NCI-H1930 (cell line): ENCODE results near the gene RTP5.
"Not testable (repeated sequence)": the region's sequence is repeated elsewhere in the genome, so short reads cannot be mapped to it uniquely, and the experiment has no call there.

ENCODE experiments used
- DNase-seq, 2 experiments: peaks; one replicate each; lab custom pipeline; 2025; lab: John Stamatoyannopoulos, UW

Gene RTP5

DNA sequence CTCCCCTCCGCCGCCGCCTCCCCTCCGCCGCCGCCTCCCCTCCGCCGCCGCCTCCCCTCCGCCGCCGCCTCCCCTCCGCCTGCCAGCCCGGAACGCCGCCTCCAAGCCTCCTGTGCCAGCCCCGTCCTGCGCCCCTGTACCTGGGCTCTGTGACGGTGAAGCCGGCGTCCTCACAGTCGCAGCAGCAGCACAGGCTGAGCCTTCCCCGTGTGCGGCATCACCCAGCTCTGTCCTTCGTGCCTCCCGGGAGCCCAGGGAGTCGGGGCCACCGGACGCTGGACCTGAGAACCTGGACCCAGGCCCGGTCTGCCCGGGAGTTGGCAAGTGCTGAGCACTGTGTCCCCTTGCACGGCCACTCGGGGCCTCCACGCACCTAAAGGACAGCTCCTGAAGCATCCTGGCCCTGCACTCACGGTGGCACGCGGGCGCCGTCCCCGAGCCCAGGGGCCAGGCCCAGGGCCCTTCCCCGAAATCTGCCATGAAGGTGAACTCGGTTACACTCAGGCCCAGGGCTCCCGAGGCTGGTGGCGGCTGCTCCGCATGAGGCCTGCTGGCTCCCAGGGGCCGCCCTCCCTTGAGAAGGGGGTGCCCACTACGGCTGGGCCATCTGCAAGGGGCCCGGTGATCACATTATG lies 32.9 kb downstream of the RTP5 start:
- DNase-seq = no peak

DNA sequence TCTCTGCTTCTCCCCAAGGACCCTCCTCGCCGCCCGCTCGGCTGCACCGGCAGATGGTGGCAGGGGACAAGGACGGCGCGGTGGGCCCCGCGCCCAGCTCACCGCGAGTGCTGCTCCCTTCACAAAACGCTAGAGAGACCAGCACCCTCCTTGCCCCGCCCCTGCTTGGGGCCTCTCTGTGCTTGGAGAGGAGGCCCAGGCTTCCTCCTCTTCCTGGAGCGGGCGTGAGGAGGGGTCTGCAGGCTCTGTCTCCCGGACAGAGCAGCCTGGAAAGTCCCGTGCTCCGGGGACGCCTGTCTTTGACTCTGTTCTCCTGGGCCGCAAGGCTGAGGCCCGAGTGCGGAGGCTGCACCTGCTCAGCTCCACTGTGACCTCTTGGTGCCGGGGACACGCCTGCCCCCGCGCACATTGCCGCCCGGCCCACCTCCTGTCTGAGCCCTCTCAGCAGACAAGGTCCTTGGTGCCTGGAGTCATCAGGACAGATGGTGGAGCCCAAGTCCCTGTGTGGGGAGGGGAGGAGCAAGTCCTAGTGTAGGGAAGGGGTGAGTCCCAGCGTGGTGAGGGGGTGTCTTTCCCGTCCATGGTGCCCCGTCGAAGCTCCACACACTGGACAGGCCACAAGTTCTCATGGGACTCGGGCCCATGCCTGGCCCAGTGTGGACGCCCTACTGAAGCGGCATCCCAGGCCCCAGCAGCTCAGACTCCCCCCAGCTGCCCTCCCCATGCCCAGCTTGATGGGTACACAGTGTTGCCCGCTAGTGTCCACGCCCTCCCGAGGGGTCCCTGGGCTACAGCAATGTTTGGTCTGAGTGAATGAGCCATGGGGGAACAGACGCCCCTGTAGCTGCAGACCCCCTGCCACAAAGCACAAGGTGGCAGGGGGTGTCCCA lies 33.8 kb downstream of the RTP5 start:
- no peak for DNase-seq

DNA sequence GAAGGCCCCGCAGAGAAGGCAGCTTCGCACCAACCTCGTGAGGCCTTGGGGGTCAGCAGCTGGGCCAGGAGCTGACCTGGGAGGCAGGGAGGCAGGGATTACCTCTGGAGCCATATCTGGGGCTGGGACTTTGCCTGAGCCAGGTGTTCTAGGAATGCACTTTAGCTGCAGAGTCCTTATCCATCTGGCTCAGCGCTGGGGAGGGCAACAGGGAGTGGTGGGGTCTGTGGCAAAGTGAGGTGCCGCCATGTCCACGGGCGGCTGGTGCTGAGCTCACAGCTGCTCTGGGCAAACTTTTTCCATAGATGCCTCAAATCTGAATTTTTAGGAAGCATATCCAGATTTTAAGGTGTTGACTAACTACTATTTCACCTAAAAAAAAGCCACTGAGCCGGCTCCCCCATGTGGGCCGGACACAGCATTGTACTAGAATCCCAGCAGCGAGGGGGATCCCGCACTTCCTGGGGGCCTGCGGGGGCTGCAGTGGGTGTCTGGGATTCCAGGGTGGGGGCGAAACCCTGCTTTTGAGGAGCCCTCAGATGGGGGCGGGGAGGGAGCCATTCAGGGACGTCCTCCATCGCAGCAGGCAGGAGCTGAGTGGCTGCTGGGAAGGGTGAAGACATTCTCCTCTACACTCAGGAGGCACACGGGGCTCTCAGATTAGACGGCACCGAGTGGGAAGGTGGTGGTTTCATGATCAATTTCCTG lies 34.6 kb downstream of the RTP5 start:
- DNase-seq = no peak

DNA sequence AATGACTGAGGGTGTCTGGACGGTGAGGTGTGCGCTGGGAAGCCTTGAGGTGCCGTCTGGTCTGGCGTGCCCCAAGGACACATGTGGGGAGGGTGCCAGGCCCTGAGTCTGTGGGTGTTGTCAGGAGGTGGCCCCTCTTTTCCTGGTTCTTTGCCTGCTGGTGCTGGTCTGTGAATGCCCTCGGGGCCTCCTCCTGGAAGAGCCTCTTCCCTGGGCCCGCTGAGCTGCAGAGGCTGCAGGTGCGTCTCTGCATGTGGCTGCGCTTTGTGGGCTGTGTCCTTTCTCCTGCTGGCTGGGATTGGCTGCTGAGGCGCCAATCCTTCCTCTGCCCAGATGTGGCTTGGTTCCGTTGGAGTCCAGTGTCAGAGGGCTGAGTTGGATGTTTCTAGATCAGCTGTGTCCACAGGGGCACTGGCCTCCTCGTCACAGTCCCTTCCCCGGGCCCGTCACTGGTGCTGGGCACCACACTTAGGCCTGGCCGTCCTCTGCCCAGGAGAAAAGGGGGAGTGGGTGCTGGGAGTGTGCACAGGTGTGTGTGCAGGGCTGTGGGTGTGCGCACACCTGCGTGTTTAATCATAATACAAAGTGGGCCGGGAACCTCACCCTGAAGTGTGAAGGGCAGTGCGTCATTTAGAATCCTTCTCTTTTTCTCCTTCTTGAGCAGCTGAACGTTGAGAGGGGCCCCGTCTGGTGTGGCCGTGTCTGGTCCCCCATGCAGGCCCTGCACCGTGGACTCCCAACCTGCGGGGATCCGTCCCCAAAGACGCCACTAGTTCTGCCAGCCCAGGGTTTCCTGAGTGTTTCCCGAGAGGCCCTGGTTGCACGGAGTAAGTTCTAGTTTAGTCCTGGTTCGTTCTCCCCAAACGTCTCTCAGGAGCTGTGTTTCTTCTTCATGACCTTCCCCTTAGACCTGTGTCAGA lies 35.5 kb downstream of the RTP5 start:
- DNase-seq = no peak

GRCh38 chr2:241905716-241906377 lies 36.3 kb downstream of the RTP5 start:
- DNase-seq = no peak

- DNase-seq = not testable (repeated sequence)
Observed at GRCh38 chr2:241906378-241906770, 36.8 kb downstream of the RTP5 start.

GRCh38 chr2:241906826-241907570 lies 37.5 kb downstream of the RTP5 start:
- no peak for DNase-seq

GRCh38 chr2:241907831-241908230 lies 38.3 kb downstream of the RTP5 start:
- DNase-seq = not testable (repeated sequence)

GRCh38 chr2:241908686-241909420 lies 39.3 kb downstream of the RTP5 start:
- DNase-seq = no peak

- DNase-seq = no peak
Observed at GRCh38 chr2:241909769-241910168, 40.2 kb downstream of the RTP5 start.

DNA sequence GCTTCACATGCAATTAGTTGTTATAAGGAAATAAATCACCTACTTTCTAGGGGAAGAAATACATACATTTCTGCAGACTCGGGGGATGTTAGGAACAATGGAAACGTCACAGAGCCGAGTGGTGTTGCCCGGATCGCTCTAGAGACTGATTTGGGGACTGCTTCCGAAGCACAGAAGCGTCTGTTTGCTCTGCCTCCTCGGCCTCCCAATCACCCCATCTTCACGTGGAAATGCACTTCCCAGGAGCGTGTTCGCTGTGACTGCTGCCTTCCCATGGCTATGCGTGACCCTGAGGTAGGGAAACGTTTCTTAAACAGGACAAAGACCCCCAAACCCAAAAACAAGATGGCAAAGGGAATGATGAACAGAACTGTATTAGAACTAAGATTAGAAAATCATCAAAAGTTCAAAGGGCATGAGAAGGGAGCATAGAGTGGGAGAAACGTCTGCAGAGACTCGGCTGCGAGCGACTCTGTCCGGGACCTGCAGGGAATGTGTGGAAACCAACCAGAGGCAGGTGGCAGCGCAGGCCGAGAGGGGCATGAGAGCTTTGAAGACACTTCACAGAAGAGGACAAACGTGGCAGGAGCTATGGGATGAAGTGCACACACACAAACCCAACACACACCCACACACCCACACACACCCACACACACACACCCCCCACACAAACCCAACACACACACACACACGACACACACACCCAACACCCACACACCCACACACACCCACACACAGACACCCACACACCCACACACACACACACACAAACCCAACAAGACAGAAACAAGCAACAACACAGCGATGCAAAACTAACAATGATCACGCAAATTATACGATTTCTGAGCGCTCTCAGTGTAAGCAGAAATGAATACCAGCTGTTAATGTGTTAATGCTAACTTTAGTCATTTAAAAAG lies 41.3 kb downstream of the RTP5 start:
- no peak for DNase-seq

GRCh38 chr2:241911551-241911950 lies 42.0 kb downstream of the RTP5 start:
- no peak for DNase-seq

DNA sequence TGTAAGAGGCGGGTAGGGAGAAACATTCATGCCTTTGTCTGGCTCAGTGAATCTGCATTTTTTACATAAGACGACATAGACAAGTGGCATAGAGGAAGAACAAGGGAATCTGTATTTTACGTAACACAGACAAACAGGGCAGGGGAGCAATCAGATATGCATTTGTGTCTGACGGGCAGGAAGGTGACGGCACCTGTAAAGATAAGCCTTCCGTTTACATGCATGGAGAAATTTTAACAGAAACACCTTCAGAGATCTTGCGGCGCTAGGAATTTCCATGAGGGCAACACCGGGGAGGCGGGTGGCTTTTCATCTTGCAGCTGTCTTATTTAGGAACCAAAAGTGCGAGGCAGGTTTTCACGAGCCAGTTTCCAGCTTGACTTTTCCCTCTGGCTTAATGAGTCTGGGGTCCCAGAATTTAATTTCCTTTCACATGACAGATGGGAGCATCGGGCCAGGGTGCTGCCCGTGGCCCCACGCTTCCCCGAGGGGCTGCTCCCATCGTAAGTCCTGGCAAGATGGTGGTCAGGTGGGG lies 42.6 kb downstream of the RTP5 start:
- DNase-seq = no peak

DNA sequence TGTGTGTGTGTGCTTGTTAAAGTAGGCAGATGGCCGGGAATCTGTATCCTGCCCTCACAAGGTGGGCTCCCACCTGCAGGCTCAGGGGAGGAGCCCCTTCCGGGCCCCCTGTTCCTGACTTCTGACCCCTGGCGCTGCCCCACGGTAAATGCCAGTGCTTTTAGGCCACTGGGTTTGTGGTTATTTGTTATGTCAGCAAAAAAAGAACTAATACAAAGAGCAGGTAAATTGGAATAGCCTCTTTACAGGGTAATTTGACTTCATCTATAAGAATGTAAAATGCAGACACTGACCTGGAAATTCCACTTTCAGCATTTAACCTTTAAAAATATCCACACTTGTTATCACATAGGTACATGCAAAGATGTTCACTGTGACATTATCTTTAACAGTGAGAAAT lies 44.2 kb downstream of the RTP5 start:
- DNase-seq = no peak

DNA sequence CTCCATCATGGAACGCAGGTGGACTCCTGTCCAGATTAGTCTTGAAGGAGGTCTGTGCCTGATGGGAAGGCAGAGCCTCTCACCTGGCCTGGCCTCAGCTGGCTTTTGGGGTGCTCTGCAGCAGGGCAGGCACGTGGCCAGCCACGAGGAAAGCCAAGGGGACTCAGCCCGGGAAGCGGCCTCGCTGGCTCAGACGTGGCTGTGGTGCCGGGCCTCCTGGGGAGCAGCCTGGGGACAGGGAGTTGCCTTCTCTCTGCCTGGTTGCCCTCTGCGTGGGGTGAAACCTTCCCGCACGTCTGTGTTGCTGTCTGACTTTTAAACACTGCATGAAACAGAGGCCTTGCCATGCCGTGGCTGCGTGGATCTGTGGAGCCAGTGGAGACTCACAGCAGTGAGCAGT lies 45.0 kb downstream of the RTP5 start:
- no peak for DNase-seq

- DNase-seq = not testable (repeated sequence)
Observed at GRCh38 chr2:241921631-241922030, 52.1 kb downstream of the RTP5 start.

GRCh38 chr2:241922411-241922810 lies 52.9 kb downstream of the RTP5 start:
- no peak for DNase-seq

GRCh38 chr2:241922816-241923601 lies 53.5 kb downstream of the RTP5 start:
- DNase-seq = not testable (repeated sequence)
